ENCODE measurements around the gene IL33. TPM values are rescaled to one million over a fixed set of nuclear protein-coding genes. Genes with fewer than 3 reads are reported as not detected.

The IL33 gene
- total RNA-seq, 1 experiment from 2014 or later, result not detected

DNA sequence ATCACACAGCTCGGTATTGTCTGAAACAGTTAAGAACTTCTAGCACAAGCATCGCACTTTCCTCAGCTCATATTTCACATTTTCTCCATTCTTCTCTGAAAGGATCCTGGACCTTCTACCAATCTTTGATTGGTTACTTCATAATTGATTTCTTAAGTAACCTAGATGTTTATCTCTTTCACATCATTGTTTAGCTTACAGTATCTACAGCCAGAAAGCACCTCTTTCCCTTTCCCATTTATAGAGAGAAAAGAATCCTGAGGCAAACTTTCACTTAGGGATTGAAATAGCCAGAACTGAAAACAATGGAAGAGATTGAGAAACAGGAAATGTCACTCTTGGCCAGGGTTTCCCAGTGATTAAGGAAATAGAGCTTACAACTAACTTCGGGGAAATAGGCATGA lies 2.5 kb downstream of the IL33 start:
- ChIA-PET RAD21 (ENCODE audit: low non-redundant PET in 1 of 2, low total read pairs in 2 of 2, uncharacterized antibody in 2 of 2, unreplicated experiment in 2 of 2) (no interaction called here), POLR2A (no interaction called here), CTCF (interaction anchor here (1.4 kb wide), 1 partner anchor 23 kb away, joined by 4 read pairs; no protein-coding TSS in a partner anchor)
- no TSS peak for BruUV-seq (replicated peaks)
- Histone ChIP-seq H3K27ac (ENCODE audit: low read depth, low read length) (no peak overlapping the region), H2AFZ (ENCODE audit: low read depth, low read length, poor library complexity, severe bottlenecking) (no peak overlapping the region), H3K36me3 (ENCODE audit: control insufficient read depth in 1 of 2, insufficient read depth in 2 of 2, low read length in 2 of 2) (no peaks in the 10 kb centered on the region), H3K79me2 (ENCODE audit: insufficient read depth, low read length) (no peaks in the 10 kb centered on the region), H3K4me2 (ENCODE audit: low read length) (no peak overlapping the region), H4K20me1 (ENCODE audit: insufficient read depth) (no peaks in the 10 kb centered on the region), H3K4me1 (ENCODE audit: control insufficient read depth in 1 of 2, insufficient read depth in 2 of 2, low read length in 2 of 2) (no peaks in the 10 kb centered on the region), H3K9ac (ENCODE audit: low read length) (no peak overlapping the region), H3K27me3 (ENCODE audit: insufficient read depth, low read length) (no peaks in the 10 kb centered on the region), H3K9me2 (ENCODE audit: insufficient read depth) (no peaks in the 10 kb centered on the region), H3K4me3 (replicated peaks in 1 of 2; ENCODE audit: low read depth in 1 of 2, low read length in 2 of 2) (no peak overlapping the region), H3K9me3 (ENCODE audit: control insufficient read depth in 1 of 2, insufficient read depth in 1 of 2, low read depth in 1 of 2, low read length in 2 of 2) (no peaks in the 10 kb centered on the region)
- DNase-seq (ENCODE audit: low read depth, low spot score) (no peak), ATAC-seq (no peak)
- TF ChIP-seq RAD21 (IDR thresholded peaks at IDR 0.05; ENCODE audit: low read depth) (no peak), CEBPB (IDR thresholded peaks at IDR 0.05; ENCODE audit: low read depth) (no peak), ZNF274 (IDR thresholded peaks at IDR 0.05; ENCODE audit: low read depth, low read length) (no peak), POLR2AphosphoS5 (IDR thresholded peaks at IDR 0.05; ENCODE audit: low read depth, low read length) (no peak)
- TF ChIP-seq, protein P1, sequence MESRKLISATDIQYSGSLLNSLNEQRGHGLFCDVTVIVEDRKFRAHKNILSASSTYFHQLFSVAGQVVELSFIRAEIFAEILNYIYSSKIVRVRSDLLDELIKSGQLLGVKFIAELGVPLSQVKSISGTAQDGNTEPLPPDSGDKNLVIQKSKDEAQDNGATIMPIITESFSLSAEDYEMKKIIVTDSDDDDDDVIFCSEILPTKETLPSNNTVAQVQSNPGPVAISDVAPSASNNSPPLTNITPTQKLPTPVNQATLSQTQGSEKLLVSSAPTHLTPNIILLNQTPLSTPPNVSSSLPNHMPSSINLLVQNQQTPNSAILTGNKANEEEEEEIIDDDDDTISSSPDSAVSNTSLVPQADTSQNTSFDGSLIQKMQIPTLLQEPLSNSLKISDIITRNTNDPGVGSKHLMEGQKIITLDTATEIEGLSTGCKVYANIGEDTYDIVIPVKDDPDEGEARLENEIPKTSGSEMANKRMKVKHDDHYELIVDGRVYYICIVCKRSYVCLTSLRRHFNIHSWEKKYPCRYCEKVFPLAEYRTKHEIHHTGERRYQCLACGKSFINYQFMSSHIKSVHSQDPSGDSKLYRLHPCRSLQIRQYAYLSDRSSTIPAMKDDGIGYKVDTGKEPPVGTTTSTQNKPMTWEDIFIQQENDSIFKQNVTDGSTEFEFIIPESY (IDR thresholded peaks at IDR 0.05; ENCODE audit: extremely low read depth, insufficient replicate concordance, low read length), result no peak
- intact Hi-C loops (cut with micrococcal nuclease), result no loop called here

DNA sequence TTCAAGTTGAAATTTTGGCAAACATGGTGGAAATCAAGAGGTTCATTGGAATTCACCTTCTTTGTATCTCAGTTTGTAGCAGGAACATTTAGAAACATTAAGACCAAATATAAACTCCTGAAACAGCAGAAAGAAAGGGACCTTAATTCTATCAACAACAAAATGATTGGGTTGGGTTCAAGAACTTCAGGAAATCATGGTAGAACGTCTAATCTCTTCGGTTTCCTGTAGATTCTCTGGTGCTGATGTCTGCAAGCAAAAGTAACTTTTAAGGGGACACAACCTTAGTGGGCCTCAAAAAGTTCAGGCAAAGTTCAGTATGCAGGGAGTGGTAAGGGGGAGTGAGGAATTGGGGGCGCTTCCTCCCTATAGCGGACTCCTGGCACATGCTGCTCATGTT lies 3.4 kb downstream of the IL33 start:
- Histone ChIP-seq H3K4me2 (ENCODE audit: low read length) (no peak overlapping the region), H3K9ac (ENCODE audit: low read length) (no peak overlapping the region), H3K4me3 (replicated peaks in 1 of 2; ENCODE audit: low read depth in 1 of 2, low read length in 2 of 2) (no peak overlapping the region), H3K9me2 (ENCODE audit: insufficient read depth) (no peaks in the 10 kb centered on the region), H4K20me1 (ENCODE audit: insufficient read depth) (no peaks in the 10 kb centered on the region), H3K9me3 (ENCODE audit: control insufficient read depth in 1 of 2, insufficient read depth in 1 of 2, low read depth in 1 of 2, low read length in 2 of 2) (no peaks in the 10 kb centered on the region), H3K4me1 (ENCODE audit: control insufficient read depth in 1 of 2, insufficient read depth in 2 of 2, low read length in 2 of 2) (no peaks in the 10 kb centered on the region), H2AFZ (ENCODE audit: low read depth, low read length, poor library complexity, severe bottlenecking) (no peak overlapping the region), H3K27ac (ENCODE audit: low read depth, low read length) (no peak overlapping the region), H3K36me3 (ENCODE audit: control insufficient read depth in 1 of 2, insufficient read depth in 2 of 2, low read length in 2 of 2) (no peaks in the 10 kb centered on the region), H3K79me2 (ENCODE audit: insufficient read depth, low read length) (no peaks in the 10 kb centered on the region), H3K27me3 (ENCODE audit: insufficient read depth, low read length) (no peaks in the 10 kb centered on the region)
- intact Hi-C loops (cut with micrococcal nuclease), result no loop called here
- ChIA-PET POLR2A (no interaction called here), RAD21 (ENCODE audit: low non-redundant PET in 1 of 2, low total read pairs in 2 of 2, uncharacterized antibody in 2 of 2, unreplicated experiment in 2 of 2) (no interaction called here), CTCF (no interaction called here)
- no peak for DNase-seq (ENCODE audit: low read depth, low spot score)
- no peak for ATAC-seq
- BruUV-seq (replicated peaks), result no TSS peak
- TF ChIP-seq CBX3 (IDR thresholded peaks at IDR 0.05; ENCODE audit: low read depth), result no peak
- TF ChIP-seq SP1 (IDR thresholded peaks at IDR 0.05; ENCODE audit: low read depth), result no peak
- no peak for TF ChIP-seq ZFX (IDR thresholded peaks at IDR 0.05)
- TF ChIP-seq, protein P2, sequence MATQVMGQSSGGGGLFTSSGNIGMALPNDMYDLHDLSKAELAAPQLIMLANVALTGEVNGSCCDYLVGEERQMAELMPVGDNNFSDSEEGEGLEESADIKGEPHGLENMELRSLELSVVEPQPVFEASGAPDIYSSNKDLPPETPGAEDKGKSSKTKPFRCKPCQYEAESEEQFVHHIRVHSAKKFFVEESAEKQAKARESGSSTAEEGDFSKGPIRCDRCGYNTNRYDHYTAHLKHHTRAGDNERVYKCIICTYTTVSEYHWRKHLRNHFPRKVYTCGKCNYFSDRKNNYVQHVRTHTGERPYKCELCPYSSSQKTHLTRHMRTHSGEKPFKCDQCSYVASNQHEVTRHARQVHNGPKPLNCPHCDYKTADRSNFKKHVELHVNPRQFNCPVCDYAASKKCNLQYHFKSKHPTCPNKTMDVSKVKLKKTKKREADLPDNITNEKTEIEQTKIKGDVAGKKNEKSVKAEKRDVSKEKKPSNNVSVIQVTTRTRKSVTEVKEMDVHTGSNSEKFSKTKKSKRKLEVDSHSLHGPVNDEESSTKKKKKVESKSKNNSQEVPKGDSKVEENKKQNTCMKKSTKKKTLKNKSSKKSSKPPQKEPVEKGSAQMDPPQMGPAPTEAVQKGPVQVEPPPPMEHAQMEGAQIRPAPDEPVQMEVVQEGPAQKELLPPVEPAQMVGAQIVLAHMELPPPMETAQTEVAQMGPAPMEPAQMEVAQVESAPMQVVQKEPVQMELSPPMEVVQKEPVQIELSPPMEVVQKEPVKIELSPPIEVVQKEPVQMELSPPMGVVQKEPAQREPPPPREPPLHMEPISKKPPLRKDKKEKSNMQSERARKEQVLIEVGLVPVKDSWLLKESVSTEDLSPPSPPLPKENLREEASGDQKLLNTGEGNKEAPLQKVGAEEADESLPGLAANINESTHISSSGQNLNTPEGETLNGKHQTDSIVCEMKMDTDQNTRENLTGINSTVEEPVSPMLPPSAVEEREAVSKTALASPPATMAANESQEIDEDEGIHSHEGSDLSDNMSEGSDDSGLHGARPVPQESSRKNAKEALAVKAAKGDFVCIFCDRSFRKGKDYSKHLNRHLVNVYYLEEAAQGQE (IDR thresholded peaks at IDR 0.05; ENCODE audit: low read depth), result no peak
- TF ChIP-seq CEBPB (IDR thresholded peaks at IDR 0.05; ENCODE audit: low read depth), result no peak
- TF ChIP-seq FOSL1 (IDR thresholded peaks at IDR 0.05; ENCODE audit: low read depth), result no peak
- TF ChIP-seq POLR2A (IDR thresholded peaks at IDR 0.05; ENCODE audit: borderline replicate concordance, extremely low read depth, insufficient read depth, insufficient read length), result no peak
- TF ChIP-seq, protein P3, sequence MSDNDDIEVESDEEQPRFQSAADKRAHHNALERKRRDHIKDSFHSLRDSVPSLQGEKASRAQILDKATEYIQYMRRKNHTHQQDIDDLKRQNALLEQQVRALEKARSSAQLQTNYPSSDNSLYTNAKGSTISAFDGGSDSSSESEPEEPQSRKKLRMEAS (IDR thresholded peaks at IDR 0.05), result no peak
- TF ChIP-seq SIN3A (IDR thresholded peaks at IDR 0.05; ENCODE audit: low read depth), result no peak
- no peak for TF ChIP-seq TCF7L2 (IDR thresholded peaks at IDR 0.05; ENCODE audit: borderline replicate concordance, extremely low read depth, insufficient read depth, insufficient read length)
- TF ChIP-seq RAD21 (IDR thresholded peaks at IDR 0.05; ENCODE audit: low read depth), result no peak

Data from HCT116 (cell line).